HG03108 (cell line): Measurements from ENCODE around the gene CHST12.
A peak's percentile ranks its signal among the peaks of the same experiment; 100 is the strongest.

ENCODE experiments used
- ATAC-seq: cut with Tn5 transposase; IDR thresholded peaks from one replicate; pipeline ENCODE4 v1.9.1; 2021; ENCODE audit warnings: moderate library complexity; ENCODE audit not compliant: unreplicated experiment

The CHST12 gene

GRCh38 chr7:2403014-2403717, at the start of gene CHST12:
Gene CHST12 (plus strand): TSS chr7:2403611. CDS start chr7:2432640, 29,029 bp downstream.
- peak; percentile 37 for ATAC-seq

DNA sequence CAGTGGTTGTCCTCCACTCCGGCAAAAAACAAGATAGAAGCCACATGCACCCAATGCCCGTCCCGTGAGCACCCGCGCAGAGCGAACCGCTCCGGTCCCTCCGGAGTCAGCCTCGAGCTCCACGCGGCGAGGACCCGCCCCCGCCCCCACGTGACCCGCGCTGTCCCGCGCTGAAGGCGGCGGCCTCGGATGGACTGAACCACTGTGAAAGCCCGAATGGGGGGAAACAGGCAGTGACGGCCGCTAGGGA, 49.5 kb upstream of the CHST12 start:
- peak; percentile 37 for ATAC-seq

DNA sequence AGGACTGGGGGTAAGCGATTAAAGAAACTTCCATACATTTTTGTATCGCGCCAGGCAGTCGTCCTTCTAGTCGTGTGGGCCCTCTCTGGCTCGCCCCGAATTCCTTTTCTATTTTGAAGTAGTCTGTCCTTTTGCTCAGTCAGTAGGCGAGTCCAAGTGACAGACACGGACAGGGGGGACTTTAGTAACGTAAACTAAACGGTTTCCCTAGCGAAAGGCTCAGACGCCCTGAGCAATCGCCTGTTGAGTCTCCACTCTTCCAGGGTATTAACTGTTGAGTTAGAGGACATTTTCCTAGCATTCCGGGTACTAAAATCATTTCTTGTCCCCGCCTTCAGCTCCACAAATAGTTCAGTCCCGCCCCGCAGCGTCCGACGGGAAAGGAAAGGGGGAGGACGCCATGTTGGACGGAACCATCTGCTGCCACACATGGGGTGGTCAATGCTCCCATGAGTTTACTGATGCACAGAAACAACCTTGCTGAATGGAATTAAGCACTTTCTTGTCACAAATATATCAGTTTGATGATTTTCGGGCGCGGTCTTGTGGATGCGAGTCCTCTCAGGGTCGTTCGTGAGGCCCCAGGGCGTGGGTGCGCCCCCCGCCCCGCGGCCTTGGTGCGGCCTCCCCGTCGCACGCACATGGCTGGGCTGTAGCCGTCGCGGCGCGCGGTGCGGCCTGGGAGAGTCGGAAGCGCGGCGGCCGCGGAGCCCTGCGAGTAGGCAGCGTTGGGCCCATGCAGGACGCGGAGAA, 49.0 kb upstream of the CHST12 start, which contains the start of gene EIF3B:
Gene EIF3B, plus strand, starts transcription at position 642 of the 753 bp plus-strand sequence. Its CDS starts 95 bp downstream, at position 737.
- peak; percentile 81 for ATAC-seq

DNA sequence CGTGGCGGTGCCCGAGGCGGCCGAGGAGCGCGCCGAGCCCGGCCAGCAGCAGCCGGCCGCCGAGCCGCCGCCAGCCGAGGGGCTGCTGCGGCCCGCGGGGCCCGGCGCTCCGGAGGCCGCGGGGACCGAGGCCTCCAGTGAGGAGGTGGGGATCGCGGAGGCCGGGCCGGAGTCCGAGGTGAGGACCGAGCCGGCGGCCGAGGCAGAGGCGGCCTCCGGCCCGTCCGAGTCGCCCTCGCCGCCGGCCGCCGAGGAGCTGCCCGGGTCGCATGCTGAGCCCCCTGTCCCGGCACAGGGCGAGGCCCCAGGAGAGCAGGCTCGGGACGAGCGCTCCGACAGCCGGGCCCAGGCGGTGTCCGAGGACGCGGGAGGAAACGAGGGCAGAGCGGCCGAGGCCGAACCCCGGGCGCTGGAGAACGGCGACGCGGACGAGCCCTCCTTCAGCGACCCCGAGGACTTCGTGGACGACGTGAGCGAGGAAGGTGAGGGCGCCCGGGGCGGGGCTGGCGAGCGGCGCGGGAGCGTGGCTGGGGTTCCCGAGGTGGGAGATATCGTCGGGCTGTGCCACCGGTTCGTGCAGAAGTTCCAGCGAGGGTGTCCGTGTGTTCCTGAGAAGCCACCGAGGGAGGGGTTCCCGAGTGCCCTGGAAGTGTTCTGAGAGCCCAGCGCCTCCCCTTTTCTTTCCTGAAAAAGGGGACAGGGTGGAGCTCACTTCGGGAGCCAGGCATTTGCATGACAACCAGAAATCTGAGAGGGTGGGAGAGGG, 48.3 kb upstream of the CHST12 start:
- ATAC-seq, result peak; percentile 21

- no peak for ATAC-seq
These were observed 47.8 kb upstream of the CHST12 start for GRCh38 chr7:2355705-2356008.

- ATAC-seq, result no peak
These were observed 46.2 kb upstream of the CHST12 start for GRCh38 chr7:2357165-2357564.

GRCh38 chr7:2357571-2357970, 45.8 kb upstream of the CHST12 start:
- no peak for ATAC-seq

DNA sequence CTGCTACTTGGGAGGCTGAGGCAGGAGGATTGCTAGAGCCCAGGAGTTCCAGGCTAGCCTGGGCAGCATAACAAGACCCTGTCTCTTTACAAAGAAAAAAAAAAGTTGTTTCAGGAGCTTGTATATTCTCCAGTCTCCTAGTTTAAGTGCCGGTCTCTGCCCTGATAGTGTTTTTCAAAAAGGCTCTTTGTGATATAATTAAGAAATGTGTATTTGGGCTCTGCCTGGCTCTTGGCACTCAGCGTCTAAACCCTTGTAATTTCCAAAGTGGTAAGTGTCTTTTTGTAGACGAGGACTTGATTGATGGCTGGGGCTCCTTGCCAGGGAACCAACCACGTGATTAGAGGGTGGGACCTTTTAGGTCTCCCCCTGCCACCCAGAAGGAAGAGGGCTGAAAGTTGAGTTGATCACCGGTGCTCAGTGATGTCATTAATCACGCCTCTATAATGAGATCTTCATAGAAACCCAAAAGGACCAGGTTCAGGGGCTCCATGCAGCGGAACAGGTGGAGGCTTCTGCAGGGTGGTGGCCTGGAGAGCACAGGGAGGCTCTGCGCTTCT, 44.4 kb upstream of the CHST12 start:
- no peak for ATAC-seq

DNA sequence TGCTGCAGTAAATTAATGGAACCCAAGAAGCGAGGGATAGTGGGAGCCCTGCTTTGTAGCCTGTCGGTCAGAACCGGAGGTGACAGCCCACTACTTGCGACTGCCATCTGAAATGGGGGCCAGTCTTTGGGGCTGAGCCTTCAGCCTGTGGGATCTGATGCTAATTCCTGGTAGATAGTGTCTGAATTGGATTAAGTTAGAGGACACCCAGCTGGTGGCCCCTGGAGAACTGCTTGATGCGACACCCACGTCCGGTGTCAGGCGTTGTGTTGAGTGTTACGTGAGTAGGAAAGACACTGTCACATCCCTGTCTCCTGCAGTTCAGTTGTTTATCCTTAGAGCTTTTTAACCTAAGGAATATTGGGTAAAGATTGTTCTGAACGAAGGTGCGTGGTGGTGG, 43.8 kb upstream of the CHST12 start:
- ATAC-seq, result no peak

DNA sequence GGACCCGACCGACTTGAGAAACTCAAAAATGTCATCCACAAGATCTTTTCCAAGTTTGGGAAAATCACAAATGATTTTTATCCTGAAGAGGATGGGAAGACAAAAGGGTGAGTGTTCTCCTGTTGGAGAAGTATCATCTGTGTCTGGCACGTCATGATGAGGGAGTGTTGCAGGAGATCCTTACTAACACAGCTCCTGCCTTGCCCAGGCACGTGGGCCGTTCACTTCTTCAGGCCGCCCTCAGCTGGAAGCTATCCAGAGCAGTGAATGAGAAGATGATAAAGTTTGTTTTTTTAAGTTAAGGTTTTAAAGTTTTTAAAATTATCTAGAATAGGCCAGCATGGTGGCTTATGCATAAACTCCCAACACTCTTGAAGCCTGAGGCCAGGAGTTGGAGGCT, 42.6 kb upstream of the CHST12 start:
- ATAC-seq, result no peak

GRCh38 chr7:2362385-2363088, 40.9 kb upstream of the CHST12 start:
- no peak for ATAC-seq

DNA sequence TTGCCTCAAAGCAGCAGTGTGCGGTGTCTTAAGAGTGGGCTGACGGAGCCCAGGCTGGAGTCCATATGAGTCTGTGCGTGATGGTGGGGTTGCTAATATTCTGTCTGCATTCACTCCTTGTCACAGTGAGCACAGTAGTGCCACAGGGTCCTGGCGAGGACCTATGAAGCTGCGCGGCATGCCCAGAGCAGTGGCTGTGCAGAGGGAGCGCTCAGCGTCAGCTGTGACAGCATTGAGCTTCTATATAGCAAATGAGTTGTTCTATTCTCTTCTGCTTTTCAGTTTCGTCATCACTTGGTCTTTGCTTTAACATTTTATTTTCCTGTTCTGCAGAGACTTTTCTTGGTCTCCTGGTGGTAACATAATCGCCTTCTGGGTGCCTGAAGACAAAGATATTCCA, 34.3 kb upstream of the CHST12 start:
- ATAC-seq, result no peak

DNA sequence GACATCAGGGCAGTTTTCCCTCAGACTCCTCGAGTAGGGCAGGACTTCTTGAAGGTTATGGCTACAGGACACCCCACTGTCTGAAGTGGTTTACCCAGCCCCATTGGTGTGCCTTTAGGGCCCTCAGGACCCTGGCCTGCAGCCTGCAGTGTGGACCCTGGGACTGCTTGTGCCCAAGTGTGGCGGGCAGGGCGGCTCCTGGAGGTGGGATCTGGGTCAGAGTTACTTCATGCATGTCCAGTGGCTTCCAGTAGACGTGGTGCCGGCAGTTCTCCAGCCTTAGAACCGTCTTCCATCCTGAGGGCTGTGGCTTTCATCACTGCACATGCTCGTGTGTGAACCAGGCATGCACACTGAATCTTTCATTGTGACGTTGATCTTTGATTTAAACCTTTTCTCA, 32.1 kb upstream of the CHST12 start:
- no peak for ATAC-seq

DNA sequence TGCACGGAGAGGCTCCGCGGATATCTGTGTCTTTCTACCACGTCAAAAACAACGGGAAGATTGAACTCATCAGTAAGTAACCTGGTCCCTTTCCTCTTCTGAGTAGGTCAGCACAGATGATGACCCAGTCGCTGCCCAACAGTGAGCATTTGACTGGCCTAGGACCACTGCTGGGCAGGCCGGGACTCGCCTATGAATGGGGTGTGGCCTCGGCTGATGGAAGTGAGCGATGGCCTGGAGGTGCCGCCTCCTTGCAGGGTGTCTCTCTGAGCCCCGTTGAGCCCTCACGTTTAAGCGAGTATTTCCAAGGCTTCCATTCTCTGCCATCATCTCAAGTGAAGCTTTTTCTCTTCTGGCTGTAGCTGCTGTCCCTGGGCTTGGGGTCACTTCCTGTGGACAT, 30.7 kb upstream of the CHST12 start:
- ATAC-seq, result no peak

DNA sequence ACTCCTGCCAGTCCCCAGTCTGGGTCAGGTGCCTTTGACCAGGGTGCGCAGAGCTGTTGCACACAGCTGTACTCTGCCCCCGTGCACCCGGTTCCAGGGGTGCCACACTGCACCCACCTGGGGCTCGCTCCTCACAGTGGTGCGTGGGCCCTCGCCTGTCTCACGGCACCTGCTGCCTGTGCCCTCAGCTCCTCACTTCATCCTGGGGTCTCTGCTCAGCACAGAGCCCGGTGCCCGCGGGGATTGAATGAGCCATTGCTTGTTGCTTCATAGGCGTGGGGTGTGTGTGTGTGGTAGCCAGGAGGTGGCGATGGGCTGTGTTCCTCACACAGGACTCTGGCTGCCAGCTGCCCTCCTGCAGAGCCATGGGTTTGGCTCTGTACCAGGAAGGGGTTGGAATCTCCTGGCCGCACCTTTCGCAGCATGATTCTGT, 30.3 kb upstream of the CHST12 start:
- no peak for ATAC-seq

GRCh38 chr7:2373646-2374045, 29.8 kb upstream of the CHST12 start:
- no peak for ATAC-seq

GRCh38 chr7:2374401-2374800, 29.0 kb upstream of the CHST12 start:
- no peak for ATAC-seq

GRCh38 chr7:2374830-2375728, 28.3 kb upstream of the CHST12 start:
- no peak for ATAC-seq

GRCh38 chr7:2376351-2377154, 26.9 kb upstream of the CHST12 start:
- no peak for ATAC-seq
